22Rv1 (cell line): ENCODE results near the gene RFC3.
A peak's percentile ranks its signal among the peaks of the same experiment; 100 is the strongest.

ENCODE experiments used
- CTCF ChIP-seq: fragments of 450-650 bp; IDR thresholded peaks from 2 replicates; pipeline ENCODE4 v1.5.1; 2017; ENCODE audit warnings: mild to moderate bottlenecking
- ZFX ChIP-seq: fragments of 450-650 bp; IDR thresholded peaks from 2 replicates; pipeline ENCODE4 v1.6.1; 2017; ENCODE audit warnings: antibody characterized with exemption, borderline replicate concordance

DNA sequence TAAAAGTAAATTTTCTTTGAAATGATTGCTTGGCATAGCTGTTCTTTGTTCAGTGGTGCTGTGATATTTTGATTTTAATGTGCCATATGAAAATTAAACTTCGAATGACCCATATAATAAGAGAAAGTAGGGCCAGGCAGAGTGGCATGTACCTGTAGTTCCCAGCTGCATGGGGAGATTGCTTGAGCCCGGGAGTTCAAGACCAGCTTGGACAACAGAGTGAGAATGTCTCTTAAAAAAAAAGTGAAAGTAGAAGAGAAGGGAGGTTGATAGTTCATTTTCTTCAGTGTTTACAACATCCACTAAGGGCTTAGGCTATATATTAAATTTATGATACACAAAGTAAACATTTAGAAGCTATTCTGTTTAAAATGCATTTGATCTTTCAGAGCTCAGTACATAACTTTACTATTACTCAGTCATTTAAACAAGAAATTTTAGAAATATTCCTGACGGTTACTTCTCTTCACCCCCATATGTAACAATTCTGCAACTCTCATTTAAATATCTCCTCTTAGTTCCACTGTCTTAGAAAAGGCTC is 17.2 kb upstream of the RFC3 start:
- TF ChIP-seq CTCF = 0 out of 2 replicates have a peak, but pooled peaks have one; percentile 24
- no peak for TF ChIP-seq ZFX
